Measurements from ENCODE around the gene ASIC1. TPM values are rescaled to one million over a fixed set of nuclear protein-coding genes. Genes with fewer than 3 reads are reported as not detected.

Gene ASIC1
- total RNA-seq, 4 donors from 2014 or later = 0.75 to 3.0 (median 0.81) TPM

DNA sequence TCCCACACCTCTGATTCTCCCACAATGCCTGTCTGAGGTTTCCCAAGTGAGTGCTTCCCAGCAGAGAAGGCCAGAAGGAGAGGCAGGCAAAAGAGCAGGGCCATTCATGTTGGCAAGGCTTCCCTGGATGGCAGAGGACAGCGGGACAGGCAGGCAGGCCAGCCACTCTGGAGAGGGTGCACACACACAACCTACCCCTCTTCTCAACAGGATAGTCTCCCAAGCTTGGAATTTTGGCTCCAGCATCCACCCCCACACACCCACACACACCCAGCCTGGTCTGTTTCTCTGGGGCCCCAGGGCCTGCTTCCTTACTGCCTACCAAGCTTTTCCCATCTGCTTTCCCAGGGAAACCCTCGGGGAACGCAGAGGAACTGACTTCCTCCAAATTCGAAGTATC lies 16.7 kb upstream of the ASIC1 start:
- TF ChIP-seq, protein P1, sequence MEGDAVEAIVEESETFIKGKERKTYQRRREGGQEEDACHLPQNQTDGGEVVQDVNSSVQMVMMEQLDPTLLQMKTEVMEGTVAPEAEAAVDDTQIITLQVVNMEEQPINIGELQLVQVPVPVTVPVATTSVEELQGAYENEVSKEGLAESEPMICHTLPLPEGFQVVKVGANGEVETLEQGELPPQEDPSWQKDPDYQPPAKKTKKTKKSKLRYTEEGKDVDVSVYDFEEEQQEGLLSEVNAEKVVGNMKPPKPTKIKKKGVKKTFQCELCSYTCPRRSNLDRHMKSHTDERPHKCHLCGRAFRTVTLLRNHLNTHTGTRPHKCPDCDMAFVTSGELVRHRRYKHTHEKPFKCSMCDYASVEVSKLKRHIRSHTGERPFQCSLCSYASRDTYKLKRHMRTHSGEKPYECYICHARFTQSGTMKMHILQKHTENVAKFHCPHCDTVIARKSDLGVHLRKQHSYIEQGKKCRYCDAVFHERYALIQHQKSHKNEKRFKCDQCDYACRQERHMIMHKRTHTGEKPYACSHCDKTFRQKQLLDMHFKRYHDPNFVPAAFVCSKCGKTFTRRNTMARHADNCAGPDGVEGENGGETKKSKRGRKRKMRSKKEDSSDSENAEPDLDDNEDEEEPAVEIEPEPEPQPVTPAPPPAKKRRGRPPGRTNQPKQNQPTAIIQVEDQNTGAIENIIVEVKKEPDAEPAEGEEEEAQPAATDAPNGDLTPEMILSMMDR (IDR thresholded peaks at IDR 0.05) = no peak
- no peak for TF ChIP-seq POLR2AphosphoS5 (IDR thresholded peaks at IDR 0.05)
- no peak for TF ChIP-seq POLR2A (IDR thresholded peaks at IDR 0.05)
- no peaks in the 10 kb centered on the region for H3K36me3 ChIP-seq
- H3K27me3 ChIP-seq = no peaks in the 10 kb centered on the region
- no peak overlapping the region for H3K27ac ChIP-seq
- in situ Hi-C loops (cut with MboI; ENCODE audit: low pct_ligation_motif_present in 1 of 4, low pct_unique_long_range_greater_than_20kb in 1 of 4, low sequenced_read_pairs in 3 of 4) (no loop called here), intact Hi-C loops (cut with DNase I; ENCODE audit: low total_unique reads) (no loop called here)
- no peak for DNase-seq
- H3K4me1 ChIP-seq = no peaks in the 10 kb centered on the region
- H3K9me3 ChIP-seq = no peaks in the 10 kb centered on the region
- no peak overlapping the region for H3K4me3 ChIP-seq
- WGBS, 2 donors (ENCODE audit: low coverage in 1 of 2) = 79% methylated on average over 4 of the region's 4 CpGs; no CpG with 5 or more reads in 1 of the 2 donors

DNA sequence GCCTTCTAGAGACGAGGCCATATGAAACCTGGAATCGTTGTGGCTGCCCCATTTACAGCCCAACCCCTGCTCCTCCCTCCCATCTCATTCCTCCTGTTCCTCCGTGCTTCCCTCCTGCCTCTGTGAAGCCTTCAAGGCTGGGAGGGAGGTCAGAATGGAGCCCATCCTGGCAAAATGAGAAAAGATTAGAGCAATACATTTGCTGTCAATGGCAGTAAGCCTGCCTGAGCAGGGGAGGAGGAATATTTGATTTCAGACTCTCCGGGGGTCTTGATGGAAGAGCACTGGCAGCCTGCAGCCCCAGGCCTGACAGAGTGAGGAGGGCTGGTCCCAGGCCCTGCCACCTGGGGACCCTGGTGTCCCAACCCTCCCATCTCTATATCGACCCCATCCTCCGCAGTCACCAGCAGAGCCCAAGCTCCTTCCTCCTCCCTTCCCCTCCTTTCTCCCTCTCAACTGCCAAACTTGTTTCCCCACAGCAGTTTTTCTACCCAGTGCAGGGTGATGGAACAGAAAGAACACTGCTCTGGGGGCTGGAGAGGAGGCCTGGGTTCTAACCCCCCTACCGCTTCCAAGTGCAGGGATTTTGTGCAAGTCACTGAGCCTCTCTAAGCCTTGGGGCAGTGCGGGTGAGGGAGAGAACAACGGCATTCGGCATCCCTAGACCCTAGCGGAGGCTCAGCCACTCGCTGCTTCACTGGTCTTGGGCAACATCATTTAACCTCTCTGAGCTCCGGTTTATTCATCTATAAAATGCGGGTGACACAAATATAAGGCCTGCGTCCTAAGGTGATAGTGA lies 16.1 kb upstream of the ASIC1 start:
- no peaks in the 10 kb centered on the region for H3K4me1 ChIP-seq
- WGBS, 2 donors (ENCODE audit: low coverage in 1 of 2) = 87 to 88% methylated on average over 3 to 15 of the region's 15 CpGs
- H3K4me3 ChIP-seq = no peak overlapping the region
- no peaks in the 10 kb centered on the region for H3K36me3 ChIP-seq
- in situ Hi-C loops (cut with MboI; ENCODE audit: low pct_ligation_motif_present in 1 of 4, low pct_unique_long_range_greater_than_20kb in 1 of 4, low sequenced_read_pairs in 3 of 4) (no loop called here), intact Hi-C loops (cut with DNase I; ENCODE audit: low total_unique reads) (no loop called here)
- H3K27ac ChIP-seq = no peak overlapping the region
- DNase-seq = no peak
- no peaks in the 10 kb centered on the region for H3K9me3 ChIP-seq
- TF ChIP-seq POLR2A (IDR thresholded peaks at IDR 0.05) = no peak
- H3K27me3 ChIP-seq = no peaks in the 10 kb centered on the region

DNA sequence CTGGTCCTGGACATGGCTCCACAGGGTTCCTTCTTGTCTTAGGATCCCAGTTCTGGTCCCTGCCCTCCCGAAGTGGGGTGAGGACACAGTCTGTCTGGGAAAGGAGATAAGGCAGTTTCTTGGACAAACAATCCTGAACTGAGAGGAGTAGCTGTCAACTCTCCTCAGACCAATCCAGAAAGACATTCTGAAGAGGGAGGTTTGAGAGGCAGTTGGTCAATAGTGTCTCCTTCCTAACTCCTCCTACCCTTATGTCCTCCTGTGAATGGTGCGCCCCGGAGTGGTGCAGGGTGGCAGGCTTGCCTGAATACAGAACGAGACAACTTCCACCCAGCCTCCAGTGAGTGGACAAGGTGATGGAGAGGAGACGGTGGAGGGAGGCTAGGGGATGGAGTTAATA lies 15.4 kb upstream of the ASIC1 start:
- Histone ChIP-seq H3K4me1 (no peaks in the 10 kb centered on the region), H3K27me3 (no peaks in the 10 kb centered on the region), H3K27ac (no peak overlapping the region), H3K4me3 (no peak overlapping the region), H3K9me3 (no peaks in the 10 kb centered on the region), H3K36me3 (no peaks in the 10 kb centered on the region)
- no peak for DNase-seq
- no peak for TF ChIP-seq EP300 (IDR thresholded peaks at IDR 0.05; ENCODE audit: low read depth)
- TF ChIP-seq POLR2A (IDR thresholded peaks at IDR 0.05) = no peak
- TF ChIP-seq, protein P1 (IDR thresholded peaks at IDR 0.05) = no peak
- TF ChIP-seq POLR2AphosphoS5 (IDR thresholded peaks at IDR 0.05) = no peak
- in situ Hi-C loops (cut with MboI; ENCODE audit: low pct_ligation_motif_present in 1 of 4, low pct_unique_long_range_greater_than_20kb in 1 of 4, low sequenced_read_pairs in 3 of 4) = no loop called here
- WGBS, 2 donors (ENCODE audit: low coverage in 1 of 2) = 84% methylated on average over 5 of the region's 5 CpGs; no CpG with 5 or more reads in 1 of the 2 donors
- intact Hi-C loops (cut with DNase I; ENCODE audit: low total_unique reads) = no loop called here

DNA sequence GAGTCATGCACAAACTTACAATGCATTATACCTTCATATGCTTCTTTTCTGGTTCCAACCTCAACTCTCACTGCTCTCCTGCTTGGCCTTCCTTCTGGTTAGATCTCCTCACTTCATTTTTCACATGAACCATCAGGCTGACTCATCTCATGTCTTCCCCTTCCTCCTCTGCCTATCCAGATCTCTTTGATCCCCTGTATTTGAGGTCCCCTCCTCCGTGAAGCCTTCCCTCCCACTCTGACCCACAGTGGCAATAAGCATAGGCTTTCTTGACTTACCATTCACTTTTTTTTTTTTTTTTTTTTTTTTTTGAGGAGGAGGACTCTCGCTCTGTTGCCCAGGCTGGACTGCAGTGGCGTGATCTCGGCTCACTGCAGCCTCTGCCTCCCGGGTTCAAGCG lies 14.7 kb upstream of the ASIC1 start:
- no peaks in the 10 kb centered on the region for H3K27me3 ChIP-seq
- H3K4me1 ChIP-seq = no peaks in the 10 kb centered on the region
- intact Hi-C loops (cut with DNase I; ENCODE audit: low total_unique reads) = no loop called here
- 60 to 82% methylated on average over 1 to 6 of the region's 6 CpGs for WGBS, 2 donors (ENCODE audit: low coverage in 1 of 2)
- H3K4me3 ChIP-seq = no peak overlapping the region
- in situ Hi-C loops (cut with MboI; ENCODE audit: low pct_ligation_motif_present in 1 of 4, low pct_unique_long_range_greater_than_20kb in 1 of 4, low sequenced_read_pairs in 3 of 4) = no loop called here
- no peak overlapping the region for H3K27ac ChIP-seq
- no peaks in the 10 kb centered on the region for H3K36me3 ChIP-seq
- DNase-seq = no peak
- H3K9me3 ChIP-seq = no peaks in the 10 kb centered on the region
- TF ChIP-seq EP300 (IDR thresholded peaks at IDR 0.05; ENCODE audit: low read depth) = no peak
- TF ChIP-seq, protein P1 (IDR thresholded peaks at IDR 0.05) = no peak
- TF ChIP-seq POLR2AphosphoS5 (IDR thresholded peaks at IDR 0.05) = no peak
- TF ChIP-seq POLR2A (IDR thresholded peaks at IDR 0.05) = no peak

DNA sequence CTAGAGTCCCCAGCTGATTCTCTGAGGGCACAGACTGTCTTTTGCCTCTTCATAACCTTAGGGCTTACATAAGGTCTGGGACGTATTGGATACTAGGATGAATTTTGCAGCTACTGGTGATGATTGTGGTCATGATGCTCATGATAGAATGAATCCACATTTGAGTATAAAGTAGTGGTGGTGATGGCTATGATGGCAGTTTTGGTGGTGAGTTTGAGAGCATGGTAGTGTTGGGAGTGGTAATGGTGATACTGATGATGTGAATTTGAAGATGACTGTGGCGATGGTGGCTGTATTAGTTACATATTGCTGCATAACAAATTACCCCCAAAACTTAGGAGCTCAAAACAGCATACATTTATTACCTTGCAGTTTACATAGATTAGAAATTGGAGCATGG lies 14.1 kb upstream of the ASIC1 start:
- Histone ChIP-seq H3K9me3 (no peaks in the 10 kb centered on the region), H3K36me3 (no peaks in the 10 kb centered on the region), H3K27me3 (no peaks in the 10 kb centered on the region), H3K27ac (no peak overlapping the region), H3K4me3 (no peak overlapping the region), H3K4me1 (no peaks in the 10 kb centered on the region)
- in situ Hi-C loops (cut with MboI; ENCODE audit: low pct_ligation_motif_present in 1 of 4, low pct_unique_long_range_greater_than_20kb in 1 of 4, low sequenced_read_pairs in 3 of 4) = no loop called here
- intact Hi-C loops (cut with DNase I; ENCODE audit: low total_unique reads) = no loop called here
- TF ChIP-seq POLR2A (IDR thresholded peaks at IDR 0.05) (no peak), POLR2AphosphoS5 (IDR thresholded peaks at IDR 0.05) (no peak), EP300 (IDR thresholded peaks at IDR 0.05; ENCODE audit: low read depth) (no peak)
- TF ChIP-seq, protein P1 (IDR thresholded peaks at IDR 0.05) = no peak
- WGBS, 2 donors (ENCODE audit: low coverage in 1 of 2) = 90 to 97% methylated on average over 2 of the region's 2 CpGs
- DNase-seq = no peak
